ENCODE results near the gene ACBD7.

The ACBD7 gene

DNA sequence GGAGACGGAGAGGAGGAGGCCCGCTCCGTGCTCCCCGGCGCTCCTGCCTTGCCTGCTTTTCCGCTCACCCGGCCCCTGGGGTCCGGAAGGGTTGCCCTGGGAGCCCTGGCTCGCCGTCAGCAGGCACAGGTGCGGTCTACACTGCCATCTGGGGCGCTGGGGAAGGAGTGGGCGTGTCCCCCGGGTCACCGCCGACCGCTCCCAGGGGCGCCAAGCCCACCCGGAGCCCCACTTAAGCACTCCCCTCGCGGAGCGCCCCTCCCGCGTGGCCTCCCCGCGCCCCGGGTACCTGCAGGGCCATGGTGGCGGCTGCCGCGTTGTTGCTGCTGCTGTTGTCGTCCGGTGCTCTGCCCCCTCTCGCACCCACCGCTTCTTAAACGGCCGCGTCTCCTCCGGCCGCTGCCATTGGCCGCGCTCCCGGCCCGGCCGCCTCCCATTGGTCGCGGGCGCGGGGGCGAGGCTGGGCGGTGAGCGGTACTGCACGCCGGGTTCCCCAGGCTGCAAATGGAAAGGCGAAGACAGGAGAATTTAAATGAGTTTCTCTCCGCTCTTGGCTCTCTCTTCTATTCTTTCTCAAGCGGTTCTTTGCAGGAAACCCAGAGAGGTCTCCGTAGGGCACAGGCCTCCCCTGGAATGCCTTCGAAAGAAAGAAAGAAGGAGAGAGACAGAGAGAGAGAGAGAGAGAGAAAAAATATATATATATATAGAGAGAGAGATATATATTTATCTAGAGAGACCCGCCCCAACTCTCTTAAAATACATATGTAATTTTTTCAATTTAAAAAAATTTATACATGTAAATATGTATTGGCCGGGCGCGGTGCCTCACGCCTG, at the start of gene ACBD7:
ACBD7 (minus strand) TSS at position 349 of the 834 bp plus-strand sequence; CDS start at position 301, 48 bp downstream.
- in situ Hi-C loops (cut with MboI; ENCODE audit: low sequenced_read_pairs): no loop called here

DNA sequence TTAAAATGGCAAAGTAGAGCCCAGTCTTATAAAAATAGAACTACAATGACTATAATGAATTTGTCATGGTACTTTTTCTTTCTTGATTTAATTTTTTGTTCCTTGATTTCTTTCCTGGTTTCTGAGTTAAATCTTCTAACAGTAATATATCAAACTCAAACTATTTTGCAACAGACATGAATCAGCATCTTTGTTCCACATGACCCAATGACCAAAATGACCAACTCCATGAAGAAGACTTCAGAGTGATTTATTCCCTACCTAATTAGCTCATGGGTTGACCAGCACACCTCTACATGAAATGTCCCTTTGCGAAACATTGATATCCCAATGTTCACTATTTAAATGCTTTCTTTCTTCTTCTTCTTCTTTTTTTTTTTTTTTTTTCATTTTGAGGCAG, 49.1 kb upstream of the ACBD7 start:
- in situ Hi-C loops (cut with MboI; ENCODE audit: low sequenced_read_pairs): no loop called here

DNA sequence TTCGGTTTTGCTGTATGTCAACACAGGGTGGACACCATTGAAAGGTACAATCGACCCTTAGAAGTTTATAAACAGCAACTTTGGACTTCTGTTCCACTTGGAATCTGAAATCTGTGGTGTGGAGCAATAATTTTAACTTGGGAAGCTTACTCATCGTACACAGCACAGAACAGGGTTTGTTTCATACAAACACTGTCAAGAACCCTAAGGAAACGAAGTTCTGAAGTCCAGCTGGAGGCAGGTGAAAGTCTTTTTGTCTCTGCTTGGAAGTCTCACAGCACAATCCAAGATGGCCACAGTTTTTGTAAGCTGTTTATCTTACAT, 48.4 kb upstream of the ACBD7 start:
- in situ Hi-C loops (cut with MboI; ENCODE audit: low sequenced_read_pairs): no loop called here

DNA sequence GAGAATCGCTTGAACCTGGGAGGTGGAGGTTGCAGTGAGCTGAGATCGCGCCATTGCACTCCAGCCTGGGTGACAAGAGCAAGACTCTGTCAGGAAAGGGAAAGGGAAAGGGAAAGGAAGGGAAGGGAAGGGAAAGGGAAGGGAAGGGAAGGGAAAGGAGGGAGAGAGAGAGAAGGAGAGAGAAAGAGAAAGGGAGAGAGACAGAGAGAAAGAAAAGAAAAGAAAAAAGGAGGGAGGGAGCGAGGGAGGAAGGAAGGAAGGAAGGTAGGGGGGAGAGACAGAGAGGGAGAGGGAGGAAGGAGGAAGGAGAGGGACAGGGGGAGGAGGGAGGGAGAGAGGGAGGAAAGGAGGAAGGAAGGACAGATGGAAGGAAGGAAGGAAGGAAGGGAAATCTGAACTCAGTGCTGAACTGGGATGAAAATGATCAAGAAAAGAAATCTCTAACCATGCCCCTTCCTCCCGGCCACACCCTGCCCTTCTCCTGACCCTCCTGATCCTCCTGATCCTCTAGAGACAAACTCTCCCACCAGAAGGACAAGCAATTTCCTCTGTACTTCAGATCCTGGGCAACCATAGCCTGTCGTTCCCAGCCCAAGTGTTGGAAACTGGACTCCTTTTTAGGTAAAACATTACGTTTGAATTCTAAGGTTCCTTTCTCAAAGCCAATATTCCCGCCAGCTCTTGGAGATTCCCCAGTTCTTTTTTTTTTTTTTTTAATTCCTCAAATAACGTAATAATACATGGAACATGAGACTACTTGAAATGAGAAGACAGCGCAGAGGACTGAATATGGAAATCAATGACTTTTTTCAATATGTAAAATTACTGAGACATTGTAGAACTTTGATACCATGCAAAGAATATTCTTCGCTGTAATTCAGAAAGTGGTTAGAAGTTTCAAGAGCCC, 47.8 kb upstream of the ACBD7 start:
- in situ Hi-C loops (cut with MboI; ENCODE audit: low sequenced_read_pairs): no loop called here

DNA sequence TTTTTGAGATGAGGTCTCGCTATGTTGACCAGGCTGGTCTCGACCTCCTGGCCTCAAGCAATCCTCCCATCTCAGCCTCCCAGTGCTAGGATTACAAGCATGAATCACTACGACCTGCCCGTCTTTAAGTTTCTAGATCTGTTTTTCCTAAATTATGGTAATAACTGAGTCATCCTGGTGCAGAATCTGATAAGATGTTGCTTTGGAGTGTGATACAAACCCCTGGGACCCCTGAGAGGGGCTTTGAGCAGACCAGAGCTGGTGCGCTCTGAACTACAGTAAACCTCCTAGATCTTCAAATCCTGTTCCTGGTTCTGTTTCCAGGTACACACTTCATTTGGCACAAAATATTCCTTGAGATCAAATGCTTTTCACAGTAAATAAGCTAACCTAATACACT, 42.8 kb upstream of the ACBD7 start:
- in situ Hi-C loops (cut with MboI; ENCODE audit: low sequenced_read_pairs): no loop called here

DNA sequence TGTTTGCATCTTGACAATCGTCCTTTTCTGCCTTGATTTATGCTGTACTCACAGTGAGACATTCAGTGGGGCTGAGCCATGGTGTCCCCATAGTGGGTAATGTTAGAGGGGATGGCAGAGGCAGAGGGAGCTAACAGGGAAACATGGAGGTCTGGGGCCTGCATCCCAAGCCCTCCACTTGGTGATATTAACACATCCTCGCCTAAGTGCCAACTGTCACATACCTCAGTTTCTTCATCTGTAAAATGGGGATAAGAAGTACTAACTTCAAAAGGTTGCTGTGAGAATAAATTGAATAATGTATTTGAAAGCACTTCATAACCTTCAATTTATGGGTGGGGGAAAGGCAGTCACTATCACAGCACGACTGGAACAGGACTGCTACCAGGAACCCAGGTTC, 36.3 kb upstream of the ACBD7 start:
- in situ Hi-C loops (cut with MboI; ENCODE audit: low sequenced_read_pairs): no loop called here

DNA sequence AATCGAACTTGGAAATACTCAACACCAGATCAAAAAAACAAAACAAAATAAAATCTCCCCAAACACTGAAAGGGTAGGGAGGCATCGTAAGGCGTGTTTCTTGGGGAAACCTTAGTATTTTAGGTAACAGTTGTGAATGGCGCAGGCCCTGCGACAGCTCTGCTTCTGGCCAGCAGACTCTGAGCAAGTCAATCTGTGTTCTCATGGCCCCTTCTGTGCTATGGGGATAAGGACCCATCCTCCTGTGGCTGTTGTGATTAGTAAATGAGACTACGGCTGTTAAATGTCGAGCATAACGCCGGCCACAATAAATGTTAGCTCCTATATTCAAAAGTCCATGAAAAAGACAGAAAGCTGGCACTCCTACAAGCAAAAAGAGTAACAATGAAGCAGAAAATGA, 35.6 kb upstream of the ACBD7 start:
- in situ Hi-C loops (cut with MboI; ENCODE audit: low sequenced_read_pairs): no loop called here

DNA sequence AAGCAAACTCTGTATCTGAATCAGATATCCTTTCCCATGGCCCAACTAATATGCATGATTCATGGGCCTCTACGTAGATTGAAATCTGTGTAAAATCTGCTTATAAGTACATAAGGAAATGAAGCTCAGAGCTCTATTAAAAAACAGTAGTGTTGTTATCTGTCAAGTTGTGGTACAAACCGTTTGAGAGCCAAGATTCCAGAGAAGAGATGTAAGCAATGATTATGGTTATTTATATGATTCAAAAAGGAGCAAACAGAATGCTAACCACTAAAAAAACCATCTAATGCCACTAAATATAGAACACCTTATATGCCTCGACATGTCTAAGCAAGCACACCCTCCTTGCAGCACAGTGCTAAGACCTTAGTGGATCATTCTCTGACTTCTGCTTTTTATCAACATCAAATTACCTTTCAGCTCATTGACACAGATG, 35.2 kb upstream of the ACBD7 start:
- in situ Hi-C loops (cut with MboI; ENCODE audit: low sequenced_read_pairs): no loop called here

DNA sequence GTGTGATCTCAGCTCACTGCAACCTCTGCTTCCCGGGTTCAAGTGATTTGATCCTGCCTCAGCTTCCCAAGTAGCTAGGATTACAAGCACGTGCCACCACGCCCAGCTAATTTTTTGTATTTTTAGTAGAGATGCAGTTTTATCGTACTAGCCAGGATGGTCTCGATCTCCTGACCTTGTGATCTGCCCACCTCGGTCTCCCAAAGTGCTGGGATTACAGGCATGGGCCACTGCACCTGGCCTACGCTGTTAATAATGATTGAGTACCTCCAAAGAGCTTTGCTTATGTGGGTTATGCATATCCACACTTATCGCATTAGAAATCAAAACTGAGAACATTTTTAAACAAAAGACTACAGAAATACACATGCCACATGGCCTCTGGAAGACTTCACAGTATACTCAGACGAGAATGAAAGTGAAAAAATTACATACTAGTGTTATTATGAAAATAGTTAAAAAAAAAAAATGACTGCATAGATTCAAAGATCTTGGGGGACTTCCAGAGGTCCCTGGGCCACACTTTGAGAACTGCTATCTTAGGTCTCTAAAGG, 34.0 kb upstream of the ACBD7 start:
- in situ Hi-C loops (cut with MboI; ENCODE audit: low sequenced_read_pairs): no loop called here

DNA sequence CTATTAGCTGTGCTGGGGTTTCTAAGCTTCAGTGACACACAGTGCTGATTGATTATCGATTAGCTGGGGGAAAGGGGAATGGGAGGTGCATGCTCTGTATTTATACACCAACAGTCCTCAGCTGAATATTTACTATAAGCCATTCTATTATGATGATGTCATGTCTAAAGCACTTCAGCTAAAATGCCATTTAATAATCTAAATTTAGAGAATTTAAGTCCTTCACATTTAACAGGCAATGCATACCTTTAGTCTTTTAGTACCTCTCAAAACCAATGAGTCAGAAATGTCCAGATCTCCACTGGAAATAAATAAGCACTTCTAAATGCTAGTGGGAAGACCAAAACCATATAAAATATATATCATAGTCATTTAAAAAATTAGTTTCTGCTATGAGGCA, 33.1 kb upstream of the ACBD7 start:
- in situ Hi-C loops (cut with MboI; ENCODE audit: low sequenced_read_pairs): no loop called here

DNA sequence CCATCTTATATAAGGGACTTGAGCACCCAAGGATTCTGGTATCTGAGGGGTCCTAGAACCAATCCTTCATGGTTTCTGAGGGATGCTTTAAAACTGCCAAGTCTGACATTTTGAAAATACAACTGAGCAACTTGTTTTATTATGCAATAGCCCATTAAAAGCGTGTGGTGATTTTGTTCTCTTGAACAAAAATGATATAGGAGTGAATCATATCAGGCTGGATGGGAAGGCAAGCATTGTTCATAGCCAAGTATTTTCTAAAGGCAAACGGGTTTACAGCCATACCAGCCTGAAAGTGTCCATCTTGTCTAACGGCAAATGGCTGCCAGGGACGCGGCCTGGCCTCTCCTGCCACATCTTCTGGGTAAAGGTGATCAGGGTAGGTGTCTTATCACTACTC, 31.9 kb upstream of the ACBD7 start:
- in situ Hi-C loops (cut with MboI; ENCODE audit: low sequenced_read_pairs): no loop called here

DNA sequence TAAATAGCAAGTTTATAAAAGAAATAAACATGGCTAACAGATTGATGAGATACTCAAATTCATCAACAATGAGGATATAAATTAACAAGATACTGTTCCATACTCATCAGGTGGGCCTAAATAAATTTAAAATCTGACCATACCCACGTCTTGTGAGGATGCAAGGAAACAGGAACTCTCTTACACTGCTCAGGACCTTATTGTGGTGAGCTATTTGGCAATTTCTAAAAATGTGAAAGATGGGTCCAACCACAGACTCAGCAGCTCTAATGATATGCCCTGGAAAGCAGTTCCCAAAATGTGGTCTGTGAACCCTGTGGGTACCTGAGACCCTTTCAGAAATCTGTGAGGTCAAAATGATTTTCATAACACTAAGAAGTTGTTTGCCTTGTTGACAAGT, 30.0 kb upstream of the ACBD7 start:
- in situ Hi-C loops (cut with MboI; ENCODE audit: low sequenced_read_pairs): no loop called here

DNA sequence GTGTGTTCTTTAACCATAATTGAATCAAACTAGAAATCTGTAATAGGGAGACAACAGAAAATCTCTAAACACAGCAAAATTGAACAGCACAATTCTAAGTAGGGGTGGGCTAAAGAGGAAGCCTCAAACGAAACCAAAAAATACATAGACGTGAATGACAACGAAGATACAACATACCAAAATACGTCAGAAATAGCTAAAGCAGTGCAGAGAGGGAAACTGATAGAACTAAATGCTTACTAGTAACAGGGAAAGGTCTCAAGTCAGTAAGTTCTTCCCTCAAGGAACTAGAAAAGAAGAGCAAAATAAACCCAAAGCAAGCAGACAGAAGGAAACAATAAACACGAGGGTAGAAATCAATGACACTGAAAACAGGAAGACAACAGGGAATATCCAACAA, 27.6 kb upstream of the ACBD7 start:
- in situ Hi-C loops (cut with MboI; ENCODE audit: low sequenced_read_pairs): no loop called here

DNA sequence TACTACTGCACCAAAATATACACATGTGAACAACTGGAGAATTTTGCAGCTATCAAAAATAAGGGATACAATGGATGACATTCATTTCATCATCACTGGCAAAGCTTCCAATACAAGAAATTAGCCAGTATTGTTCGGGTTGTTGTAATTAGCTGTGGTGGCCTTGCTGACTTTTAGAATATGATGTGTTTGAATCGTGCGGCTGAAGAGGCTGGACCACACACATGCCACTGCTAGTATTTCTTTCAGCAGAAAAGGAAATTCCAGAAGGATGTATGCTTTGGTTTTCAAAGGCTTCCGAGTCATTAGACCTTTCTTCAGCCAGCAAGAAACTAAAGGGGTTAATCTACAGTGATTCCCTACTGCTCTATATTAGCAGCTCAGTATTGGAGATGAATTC, 25.2 kb upstream of the ACBD7 start:
- in situ Hi-C loops (cut with MboI; ENCODE audit: low sequenced_read_pairs): no loop called here

DNA sequence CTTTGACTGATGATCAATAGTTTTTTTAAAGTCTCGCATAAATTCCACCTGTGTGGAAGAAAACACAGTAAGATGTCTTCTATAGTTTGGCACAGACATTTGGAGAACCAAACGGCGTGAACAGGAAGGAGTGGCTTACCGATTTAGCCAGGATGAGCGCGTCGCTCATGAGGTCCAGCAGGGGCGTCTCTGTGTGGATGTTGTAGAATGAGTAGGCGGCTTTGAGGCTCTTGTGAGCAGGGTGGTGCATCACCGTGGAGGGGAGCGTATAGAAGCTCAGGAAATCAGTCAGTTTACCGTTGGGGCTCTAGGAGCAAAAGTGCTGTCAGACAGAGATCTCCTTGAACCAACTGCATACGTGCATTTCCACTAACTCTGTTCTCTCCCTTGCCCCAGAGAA, 24.1 kb upstream of the ACBD7 start:
- in situ Hi-C loops (cut with MboI; ENCODE audit: low sequenced_read_pairs): no loop called here

DNA sequence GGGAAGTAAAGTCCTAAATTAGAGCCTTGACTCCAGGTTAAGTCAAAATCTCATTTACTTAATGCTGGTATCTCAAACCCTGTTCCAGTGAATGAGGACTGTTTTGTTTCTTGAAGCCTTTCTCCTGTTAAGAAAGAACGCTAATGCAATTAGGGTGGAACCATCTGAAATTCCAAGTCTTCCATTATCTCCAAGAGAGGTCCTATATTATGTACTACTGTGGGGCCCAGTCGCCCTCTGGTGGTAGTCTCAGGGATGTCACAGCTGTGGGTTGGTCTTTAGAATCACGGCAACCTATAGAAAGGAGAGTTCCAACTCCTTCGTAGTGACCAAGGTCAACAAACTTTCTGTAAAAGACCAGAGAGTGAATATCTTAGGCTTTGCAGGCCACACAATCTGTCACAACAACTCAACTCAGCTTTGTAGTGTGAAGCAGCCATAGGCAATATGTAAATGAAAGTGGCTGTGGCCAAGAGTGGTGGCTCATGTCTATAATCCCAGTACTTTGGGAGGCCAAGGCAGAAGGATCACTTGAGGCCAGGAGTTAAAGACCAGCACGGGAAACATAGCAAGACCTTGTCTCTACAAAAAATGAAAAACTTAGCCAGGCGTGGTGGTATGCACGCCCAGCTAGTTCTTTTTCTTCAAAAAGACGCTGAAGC, 17.9 kb upstream of the ACBD7 start:
- in situ Hi-C loops (cut with MboI; ENCODE audit: low sequenced_read_pairs): no loop called here

DNA sequence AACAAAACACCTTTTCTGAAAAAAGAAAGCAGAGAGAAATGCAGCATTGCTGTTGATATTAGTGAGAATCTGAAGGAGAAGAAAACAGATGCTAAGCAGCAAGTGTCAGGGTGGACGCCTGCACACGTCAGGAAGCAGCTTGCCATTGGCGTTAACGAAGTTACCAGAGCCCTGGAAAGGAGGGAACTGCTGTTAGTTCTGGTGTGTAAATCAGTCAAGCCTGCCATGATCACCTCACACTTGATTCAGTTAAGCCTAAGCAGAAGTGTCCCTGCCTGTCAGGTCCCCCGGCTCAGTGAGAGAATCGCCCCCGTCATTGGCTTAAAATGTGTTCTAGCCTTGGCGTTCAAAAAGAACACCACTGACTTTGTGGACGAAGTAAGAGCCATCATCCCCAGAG, 14.9 kb upstream of the ACBD7 start:
- in situ Hi-C loops (cut with MboI; ENCODE audit: low sequenced_read_pairs): no loop called here

DNA sequence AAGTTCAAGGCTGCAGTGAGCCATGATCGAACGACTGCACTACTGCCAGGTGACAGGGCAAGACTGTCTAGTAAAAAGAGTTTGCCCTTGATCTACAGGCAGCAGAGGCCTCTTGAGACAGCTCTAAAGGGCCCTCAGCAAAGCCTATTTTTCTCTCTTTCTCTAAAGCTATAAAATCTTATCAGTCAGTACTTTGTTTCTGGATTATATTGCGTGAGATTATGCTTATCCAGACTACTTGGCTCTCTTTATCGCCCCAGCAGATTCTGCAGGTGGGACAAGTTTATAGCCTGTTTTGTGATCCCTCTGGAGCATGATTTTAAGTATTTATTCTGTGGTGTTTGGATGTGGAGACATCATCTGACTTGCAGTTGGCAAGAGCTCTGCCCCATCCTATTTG, 11.3 kb upstream of the ACBD7 start:
- in situ Hi-C loops (cut with MboI; ENCODE audit: low sequenced_read_pairs): no loop called here

DNA sequence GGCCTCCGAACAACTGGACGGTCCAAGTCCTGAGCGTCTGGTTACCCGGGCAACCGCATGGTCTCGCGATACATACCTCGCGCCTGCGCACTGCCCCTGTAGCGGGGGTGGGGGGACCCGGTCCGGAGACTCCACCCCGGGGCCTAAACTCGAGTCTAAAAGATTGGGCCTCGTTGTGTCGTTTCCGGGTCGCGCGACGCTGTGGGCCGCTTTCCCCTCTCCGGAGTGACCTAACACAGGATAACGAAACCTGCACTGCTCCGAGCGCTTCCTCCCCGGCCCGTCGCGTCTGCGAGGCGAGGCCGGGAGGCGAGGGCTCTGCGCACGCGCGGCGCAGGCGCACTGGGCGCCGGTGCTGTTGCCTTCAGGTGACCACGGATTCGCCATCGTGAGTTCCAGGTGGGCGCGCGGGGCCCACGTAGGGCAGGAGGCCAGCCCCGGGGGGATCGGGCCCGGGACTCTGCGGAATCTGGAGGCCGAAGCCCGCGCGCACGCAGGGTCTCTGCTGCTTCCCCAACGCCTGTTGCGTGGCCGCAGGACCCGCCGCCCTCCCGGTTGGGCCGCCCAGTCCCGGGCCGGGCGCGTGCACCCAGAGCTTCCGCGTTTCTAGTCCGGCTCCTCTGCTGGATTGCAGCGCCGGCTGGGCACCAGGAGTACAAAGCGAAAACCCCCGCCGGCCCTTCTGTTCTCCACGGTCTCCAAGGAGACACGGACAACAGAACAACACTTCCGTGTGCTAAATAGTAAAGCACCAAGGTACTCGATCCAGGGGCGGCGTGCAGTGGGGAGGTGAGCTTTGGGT, 8.6 kb upstream of the ACBD7 start, which contains the start of gene RPP38:
RPP38 (plus strand) TSS at position 345 of the 802 bp plus-strand sequence. CDS start 5,960 bp downstream, outside the sequence.
- in situ Hi-C loops (cut with MboI; ENCODE audit: low sequenced_read_pairs): no loop called here

DNA sequence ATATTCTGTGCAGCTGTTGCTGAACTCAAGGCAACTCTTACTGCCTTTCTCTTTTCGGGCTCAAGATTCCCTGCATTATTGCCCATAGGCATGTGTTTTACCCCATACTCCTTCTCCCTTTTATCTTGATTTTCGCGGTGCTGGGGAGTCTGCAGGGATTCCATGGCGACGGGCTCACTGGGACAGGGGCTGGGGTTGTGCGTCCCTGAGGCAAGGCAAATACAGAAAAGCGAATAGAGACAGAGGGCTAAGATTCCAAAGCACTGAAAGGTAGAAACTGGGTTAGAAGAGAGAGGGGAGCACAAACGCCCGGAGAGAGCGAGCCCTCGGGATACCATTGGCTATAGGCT, 8.1 kb upstream of the ACBD7 start:
- in situ Hi-C loops (cut with MboI; ENCODE audit: low sequenced_read_pairs): no loop called here

Data from HL-60/S4 treated with phorbol 12-myristate 13-acetate at 8.2 ng/mL for 4 days and 3 days (cell line).